ENCODE results near the gene LRP10. TPM values are rescaled to one million over a fixed set of nuclear protein-coding genes. Genes with fewer than 3 reads are reported as not detected.

LRP10 gene
- total RNA-seq, 1 donor from 2014 or later = 16.3 TPM

GRCh38 chr14:22870811-22871223, 723 bp upstream of the LRP10 start:
- DNase-seq (ENCODE audit: low read depth, low spot score) = no peak
- Mint-ChIP-seq H3K4me3 (peak overlapping the region; percentile 90), H3K27ac (ENCODE audit: unreplicated experiment) (no peak overlapping the region), H3K9me3 (no peaks in the 10 kb centered on the region), H3K36me3 (ENCODE audit: low read depth) (no peaks in the 10 kb centered on the region), H3K27me3 (ENCODE audit: low read depth) (no peaks in the 10 kb centered on the region), H3K4me1 (peaks cover 16% of the 10 kb centered on the region)
- TF ChIP-seq, protein P1, sequence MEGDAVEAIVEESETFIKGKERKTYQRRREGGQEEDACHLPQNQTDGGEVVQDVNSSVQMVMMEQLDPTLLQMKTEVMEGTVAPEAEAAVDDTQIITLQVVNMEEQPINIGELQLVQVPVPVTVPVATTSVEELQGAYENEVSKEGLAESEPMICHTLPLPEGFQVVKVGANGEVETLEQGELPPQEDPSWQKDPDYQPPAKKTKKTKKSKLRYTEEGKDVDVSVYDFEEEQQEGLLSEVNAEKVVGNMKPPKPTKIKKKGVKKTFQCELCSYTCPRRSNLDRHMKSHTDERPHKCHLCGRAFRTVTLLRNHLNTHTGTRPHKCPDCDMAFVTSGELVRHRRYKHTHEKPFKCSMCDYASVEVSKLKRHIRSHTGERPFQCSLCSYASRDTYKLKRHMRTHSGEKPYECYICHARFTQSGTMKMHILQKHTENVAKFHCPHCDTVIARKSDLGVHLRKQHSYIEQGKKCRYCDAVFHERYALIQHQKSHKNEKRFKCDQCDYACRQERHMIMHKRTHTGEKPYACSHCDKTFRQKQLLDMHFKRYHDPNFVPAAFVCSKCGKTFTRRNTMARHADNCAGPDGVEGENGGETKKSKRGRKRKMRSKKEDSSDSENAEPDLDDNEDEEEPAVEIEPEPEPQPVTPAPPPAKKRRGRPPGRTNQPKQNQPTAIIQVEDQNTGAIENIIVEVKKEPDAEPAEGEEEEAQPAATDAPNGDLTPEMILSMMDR (conservative IDR thresholded peaks at IDR 0.05) = no peak

DNA sequence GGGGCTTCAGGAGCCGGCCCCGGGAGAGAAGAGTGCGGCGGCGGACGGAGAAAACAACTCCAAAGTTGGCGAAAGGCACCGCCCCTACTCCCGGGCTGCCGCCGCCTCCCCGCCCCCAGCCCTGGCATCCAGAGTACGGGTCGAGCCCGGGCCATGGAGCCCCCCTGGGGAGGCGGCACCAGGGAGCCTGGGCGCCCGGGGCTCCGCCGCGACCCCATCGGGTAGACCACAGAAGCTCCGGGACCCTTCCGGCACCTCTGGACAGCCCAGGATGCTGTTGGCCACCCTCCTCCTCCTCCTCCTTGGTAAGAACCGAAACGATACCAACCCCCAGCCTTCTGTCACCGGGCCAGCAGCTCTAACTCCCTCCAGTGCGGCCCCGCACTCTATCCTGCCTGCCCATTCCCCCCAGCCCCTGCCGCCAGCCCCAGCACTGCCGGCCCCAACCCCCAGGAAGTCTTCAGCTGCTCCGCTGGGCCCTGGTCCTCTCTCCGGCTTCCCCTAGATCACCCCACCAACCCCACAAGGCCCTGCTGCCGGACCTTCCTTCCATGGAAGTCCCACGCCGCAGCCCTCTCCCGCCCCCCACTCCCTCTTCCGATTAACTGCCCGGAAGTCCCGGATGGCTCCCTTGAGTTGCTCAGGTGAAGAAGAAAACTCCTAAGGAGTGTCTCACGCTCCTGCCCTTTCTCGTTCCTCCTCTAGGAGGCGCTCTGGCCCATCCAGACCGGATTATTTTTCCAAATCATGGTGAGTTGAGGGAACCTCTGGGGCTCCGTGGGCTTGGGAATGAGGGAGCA, 693 bp downstream of the LRP10 start:
- Mint-ChIP-seq H3K4me1 (peaks cover 16% of the 10 kb centered on the region), H3K27me3 (ENCODE audit: low read depth) (no peaks in the 10 kb centered on the region), H3K27ac (ENCODE audit: unreplicated experiment) (no peak overlapping the region), H3K36me3 (ENCODE audit: low read depth) (no peaks in the 10 kb centered on the region), H3K4me3 (peak overlapping the region; percentile 90), H3K9me3 (no peaks in the 10 kb centered on the region)
- peak; percentile 84 for DNase-seq (ENCODE audit: low read depth, low spot score)
- TF ChIP-seq, protein P1 (conservative IDR thresholded peaks at IDR 0.05) = peak; percentile 95

GRCh38 chr14:22872833-22873520, 1.4 kb downstream of the LRP10 start:
- Mint-ChIP-seq H3K36me3 (ENCODE audit: low read depth) (no peaks in the 10 kb centered on the region), H3K27ac (ENCODE audit: unreplicated experiment) (no peak overlapping the region), H3K27me3 (ENCODE audit: low read depth) (no peaks in the 10 kb centered on the region), H3K9me3 (no peaks in the 10 kb centered on the region), H3K4me3 (peak overlapping the region; percentile 87), H3K4me1 (peaks cover 16% of the 10 kb centered on the region)
- DNase-seq (ENCODE audit: low read depth, low spot score) = no peak
- TF ChIP-seq, protein P1 (conservative IDR thresholded peaks at IDR 0.05) = peak; percentile 2

DNA sequence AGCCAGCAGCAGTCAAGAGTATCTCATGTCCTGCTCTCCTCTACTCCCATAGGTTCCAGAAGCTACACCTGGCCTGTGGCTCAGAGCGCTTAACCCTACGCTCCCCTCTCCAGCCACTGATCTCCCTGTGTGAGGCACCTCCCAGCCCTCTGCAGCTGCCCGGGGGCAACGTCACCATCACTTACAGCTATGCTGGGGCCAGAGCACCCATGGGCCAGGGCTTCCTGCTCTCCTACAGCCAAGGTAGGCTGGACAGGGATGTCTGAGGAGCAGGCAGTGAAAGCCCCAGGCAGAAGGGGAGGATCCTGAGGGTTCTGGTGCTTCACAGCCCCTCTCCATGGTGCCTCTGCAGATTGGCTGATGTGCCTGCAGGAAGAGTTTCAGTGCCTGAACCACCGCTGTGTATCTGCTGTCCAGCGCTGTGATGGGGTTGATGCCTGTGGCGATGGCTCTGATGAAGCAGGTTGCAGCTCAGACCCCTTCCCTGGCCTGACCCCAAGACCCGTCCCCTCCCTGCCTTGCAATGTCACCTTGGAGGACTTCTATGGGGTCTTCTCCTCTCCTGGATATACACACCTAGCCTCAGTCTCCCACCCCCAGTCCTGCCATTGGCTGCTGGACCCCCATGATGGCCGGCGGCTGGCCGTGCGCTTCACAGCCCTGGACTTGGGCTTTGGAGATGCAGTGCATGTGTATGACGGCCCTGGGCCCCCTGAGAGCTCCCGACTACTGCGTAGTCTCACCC, 3.6 kb downstream of the LRP10 start:
- Mint-ChIP-seq H3K9me3 (no peaks in the 10 kb centered on the region), H3K36me3 (ENCODE audit: low read depth) (no peaks in the 10 kb centered on the region), H3K4me3 (no peak overlapping the region), H3K27ac (ENCODE audit: unreplicated experiment) (no peak overlapping the region), H3K27me3 (ENCODE audit: low read depth) (no peaks in the 10 kb centered on the region), H3K4me1 (peaks cover 16% of the 10 kb centered on the region)
- TF ChIP-seq, protein P1 (conservative IDR thresholded peaks at IDR 0.05) = no peak
- no peak for DNase-seq (ENCODE audit: low read depth, low spot score)

- peaks cover 13% of the 10 kb centered on the region for H3K4me1 Mint-ChIP-seq
- DNase-seq (ENCODE audit: low read depth, low spot score) = no peak
- H3K36me3 Mint-ChIP-seq (ENCODE audit: low read depth) = no peaks in the 10 kb centered on the region
- no peaks in the 10 kb centered on the region for H3K27me3 Mint-ChIP-seq (ENCODE audit: low read depth)
- peak overlapping the region; percentile 44 for H3K4me3 Mint-ChIP-seq
- H3K9me3 Mint-ChIP-seq = no peaks in the 10 kb centered on the region
- H3K27ac Mint-ChIP-seq (ENCODE audit: unreplicated experiment) = no peak overlapping the region
- TF ChIP-seq, protein P1 (conservative IDR thresholded peaks at IDR 0.05) = no peak
Observed at GRCh38 chr14:22875748-22876319, 4.3 kb downstream of the LRP10 start.

Data from neural crest cell (in vitro differentiated cells).